HG03135 (cell line): ENCODE measurements around the gene MRPS15.
"Not testable (repeated sequence)": the region's sequence is repeated elsewhere in the genome, so short reads cannot be mapped to it uniquely, and the experiment has no call there.

Source experiments
- ATAC-seq: cut with Tn5 transposase; IDR thresholded peaks from one replicate; pipeline ENCODE4 v1.9.1; 2021; ENCODE audit warnings: mild to moderate bottlenecking, moderate library complexity; ENCODE audit not compliant: unreplicated experiment

MRPS15 gene

GRCh38 chr1:36463803-36464604 is at the start of gene MRPS15:
TSS of gene MRPS15 (minus strand) at chr1:36464384. CDS start at chr1:36464275, 109 bp downstream.
- ATAC-seq, result peak; percentile 91

- no peak for ATAC-seq
Observed at GRCh38 chr1:36512842-36513241, 48.7 kb upstream of the MRPS15 start.

GRCh38 chr1:36511804-36512798 is 47.9 kb upstream of the MRPS15 start:
- no peak for ATAC-seq

- ATAC-seq, result not testable (repeated sequence)
Observed at GRCh38 chr1:36511220-36511619, 47.0 kb upstream of the MRPS15 start.

GRCh38 chr1:36510418-36510817 is 46.2 kb upstream of the MRPS15 start:
- no peak for ATAC-seq

GRCh38 chr1:36508257-36508656 is 44.1 kb upstream of the MRPS15 start:
- ATAC-seq, result no peak

- no peak for ATAC-seq
Observed at GRCh38 chr1:36506276-36506920, 42.2 kb upstream of the MRPS15 start.

- ATAC-seq, result no peak
Observed at GRCh38 chr1:36503733-36504132, 39.5 kb upstream of the MRPS15 start.

- no peak for ATAC-seq
Observed at GRCh38 chr1:36503159-36503558, 39.0 kb upstream of the MRPS15 start.

- no peak for ATAC-seq
Observed at GRCh38 chr1:36502616-36503015, 38.4 kb upstream of the MRPS15 start.

- ATAC-seq, result not testable (repeated sequence)
Observed at GRCh38 chr1:36501911-36502310, 37.7 kb upstream of the MRPS15 start.

GRCh38 chr1:36497207-36497606 is 33.0 kb upstream of the MRPS15 start:
- no peak for ATAC-seq

- no peak for ATAC-seq
Observed at GRCh38 chr1:36494971-36495370, 30.8 kb upstream of the MRPS15 start.

- no peak for ATAC-seq
Observed at GRCh38 chr1:36493524-36493923, 29.3 kb upstream of the MRPS15 start.

- ATAC-seq, result no peak
Observed at GRCh38 chr1:36492491-36492890, 28.3 kb upstream of the MRPS15 start.

- not testable (repeated sequence) for ATAC-seq
Observed at GRCh38 chr1:36489258-36490051, 25.3 kb upstream of the MRPS15 start.

GRCh38 chr1:36487906-36488305 is 23.7 kb upstream of the MRPS15 start:
- ATAC-seq, result no peak

GRCh38 chr1:36487336-36487725 is 23.1 kb upstream of the MRPS15 start:
- not testable (repeated sequence) for ATAC-seq

GRCh38 chr1:36486439-36487335 is 22.5 kb upstream of the MRPS15 start:
- ATAC-seq, result no peak
